Astrocyte of the cerebellum (primary cell): ENCODE measurements around the gene CEP72.

ENCODE experiments used
- DNase-seq: peaks from one replicate; pipeline ENCODE4 v3.0.0-alpha.2; 2011; ENCODE audit warnings: low read depth
- H3K4me3 ChIP-seq: 2 replicates; pipeline ENCODE4 v1.5.1; 2011; ENCODE audit warnings: mild to moderate bottlenecking, low read depth, low read length, moderate library complexity
- CTCF ChIP-seq: IDR thresholded peaks from 2 replicates; pipeline ENCODE4 v1.5.1; 2012; ENCODE audit warnings: low read length, low read depth, moderate library complexity, mild to moderate bottlenecking; ENCODE audit errors: missing control alignments
- in situ Hi-C: cut with HindIII; loops from 2 replicates; pipeline ENCODE4 v1.10.0; 2017; ENCODE audit warnings: low sequenced_read_pairs

CEP72 gene

GRCh38 chr5:641331-641765 lies 29.2 kb downstream of the CEP72 start:
- no peak for TF ChIP-seq CTCF
- in situ Hi-C loops = no loop called here

GRCh38 chr5:642481-642880 lies 30.3 kb downstream of the CEP72 start:
- in situ Hi-C loops = no loop called here
- DNase-seq = no peak
- H3K4me3 ChIP-seq = no peak overlapping the region
- TF ChIP-seq CTCF = no peak

More at GRCh38 chr5:641331-641765, 29.2 kb downstream of the CEP72 start:
- DNase-seq = no peak
- H3K4me3 ChIP-seq = no peak overlapping the region

- TF ChIP-seq CTCF = no peak
- no peak for DNase-seq
- in situ Hi-C loops = no loop called here
- H3K4me3 ChIP-seq = no peak overlapping the region
Observed at GRCh38 chr5:643351-643801, 31.2 kb downstream of the CEP72 start.

- in situ Hi-C loops = no loop called here
- no peak for TF ChIP-seq CTCF
- DNase-seq = no peak
- H3K4me3 ChIP-seq = no peak overlapping the region
Observed at GRCh38 chr5:643811-644271, 31.7 kb downstream of the CEP72 start.

GRCh38 chr5:644509-644908 lies 32.4 kb downstream of the CEP72 start:
- in situ Hi-C loops = no loop called here
- no peak for DNase-seq
- TF ChIP-seq CTCF = no peak
- no peak overlapping the region for H3K4me3 ChIP-seq

GRCh38 chr5:644971-645370 lies 32.8 kb downstream of the CEP72 start:
- no peak for DNase-seq
- no peak for TF ChIP-seq CTCF
- in situ Hi-C loops = no loop called here
- no peak overlapping the region for H3K4me3 ChIP-seq

GRCh38 chr5:645421-645820 lies 33.3 kb downstream of the CEP72 start:
- no peak for DNase-seq
- in situ Hi-C loops = no loop called here
- no peak overlapping the region for H3K4me3 ChIP-seq
- no peak for TF ChIP-seq CTCF
